DMS 273 (cell line): ENCODE measurements around the gene SMARCAD1.

Source experiments
- DNase-seq: peaks from one replicate; lab custom pipeline; 2025; ENCODE audit not compliant: unreplicated experiment; lab: John Stamatoyannopoulos, UW

The SMARCAD1 gene

GRCh38 chr4:94226763-94227162 is 19.1 kb downstream of the SMARCAD1 start:
- no peak for DNase-seq

DNA sequence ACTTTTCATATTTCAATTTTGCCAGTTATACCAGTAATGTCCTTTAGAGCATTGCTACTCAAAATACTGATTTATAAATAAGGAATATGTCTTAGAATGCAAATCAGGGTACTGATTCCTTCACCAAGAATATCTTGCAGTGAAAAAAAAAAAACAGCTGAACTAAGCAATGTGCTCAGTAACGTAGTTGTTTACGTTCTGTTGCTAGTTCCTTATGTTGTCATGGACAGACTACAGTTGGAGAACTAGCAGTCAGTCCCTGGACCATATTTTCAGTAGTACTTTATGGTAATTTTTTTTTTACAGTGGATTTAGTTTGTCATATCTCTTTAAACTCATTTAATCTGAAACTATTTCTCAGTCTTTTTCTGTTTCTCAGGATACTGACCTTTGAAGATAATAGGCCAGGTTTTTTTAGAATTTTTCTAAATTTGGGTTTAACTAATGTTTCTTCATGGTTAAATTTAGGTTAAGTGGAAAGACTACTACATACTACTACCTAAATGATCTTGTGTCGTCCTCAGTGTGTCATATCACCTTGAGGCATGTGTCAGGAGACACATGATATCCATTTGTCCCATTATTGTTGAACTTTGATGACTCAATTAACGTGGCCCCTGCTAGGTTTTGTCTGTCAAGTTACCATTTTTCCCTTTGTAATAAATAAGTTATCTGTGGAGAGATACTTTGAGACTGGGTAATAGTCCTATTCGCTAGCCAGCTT is 21.0 kb downstream of the SMARCAD1 start:
- DNase-seq = no peak

GRCh38 chr4:94232519-94232918 is 24.9 kb downstream of the SMARCAD1 start:
- DNase-seq = no peak

GRCh38 chr4:94235825-94236224 is 28.2 kb downstream of the SMARCAD1 start:
- no peak for DNase-seq

DNA sequence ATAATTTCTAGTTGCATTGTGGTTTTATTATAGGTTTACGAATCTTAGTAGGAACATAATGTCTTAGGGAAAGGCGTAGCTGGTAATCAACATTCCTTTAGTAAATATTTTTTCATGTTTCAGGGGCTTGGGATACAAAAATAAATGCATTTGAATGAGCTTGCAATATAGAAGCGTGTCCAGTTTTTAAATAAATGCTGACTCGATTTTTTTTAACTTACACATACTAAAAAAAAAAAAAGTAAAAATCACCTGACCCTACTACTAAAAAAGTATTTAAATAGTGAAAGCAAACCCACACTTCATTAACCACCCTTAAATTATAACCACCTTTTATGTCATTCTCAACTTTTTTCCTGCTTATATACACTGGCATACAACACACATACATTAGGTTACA is 29.6 kb downstream of the SMARCAD1 start:
- no peak for DNase-seq

DNA sequence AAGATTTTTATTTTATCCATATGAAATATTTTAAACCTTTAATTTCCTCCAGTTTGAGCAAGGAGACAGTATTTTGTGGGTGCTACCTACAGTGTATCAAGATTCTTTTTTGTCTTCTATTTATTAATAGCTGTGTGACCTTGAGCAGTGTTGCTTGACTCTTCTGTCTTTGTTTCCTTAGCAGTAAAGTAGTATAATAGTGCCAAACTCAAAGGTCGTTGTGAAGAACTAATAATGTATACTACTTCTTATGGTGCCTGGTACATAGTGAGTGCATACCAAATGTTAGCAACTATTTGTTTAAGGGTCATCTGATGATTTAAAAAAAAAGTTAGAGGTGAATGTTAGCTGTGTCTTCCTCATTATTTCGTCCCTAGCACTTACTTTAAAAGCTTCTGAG is 30.5 kb downstream of the SMARCAD1 start:
- no peak for DNase-seq

DNA sequence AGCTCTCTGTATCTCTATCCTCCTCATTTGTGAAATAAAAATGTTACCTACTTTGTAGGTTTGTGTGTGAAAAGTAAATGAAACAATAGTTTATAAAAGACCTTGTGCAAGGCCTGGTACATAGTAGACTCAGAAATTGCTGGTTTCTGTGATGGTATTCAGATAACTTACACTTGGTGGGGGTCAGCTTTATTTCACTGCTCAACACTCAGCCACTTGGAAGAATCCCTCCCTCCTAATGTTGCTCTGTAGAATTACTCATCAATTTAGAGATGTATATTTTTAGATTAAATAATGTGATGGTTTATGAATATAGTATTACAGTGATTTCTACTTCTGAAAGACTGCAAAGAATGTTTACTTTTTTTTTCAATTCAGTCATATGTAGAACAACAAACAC is 32.7 kb downstream of the SMARCAD1 start:
- no peak for DNase-seq

- DNase-seq = no peak
These were observed 36.6 kb downstream of the SMARCAD1 start for GRCh38 chr4:94244087-94244828.

DNA sequence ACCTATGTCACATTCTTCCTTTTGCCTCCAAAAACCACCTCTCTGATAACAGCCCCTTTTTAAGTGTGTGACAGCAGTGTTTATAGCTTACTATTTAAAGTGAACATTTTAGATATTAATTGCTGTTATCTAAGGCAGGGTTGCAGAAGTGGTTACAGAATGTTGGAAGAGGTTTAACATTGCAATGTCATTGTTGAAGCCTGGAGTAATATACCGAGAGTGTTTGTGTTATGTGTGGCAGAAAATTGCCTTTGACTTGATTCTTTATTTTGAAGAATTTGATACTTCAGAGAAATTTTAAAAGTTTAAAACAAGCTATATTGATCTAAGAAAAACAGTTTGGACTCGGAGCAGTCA is 37.1 kb downstream of the SMARCAD1 start:
- no peak for DNase-seq

DNA sequence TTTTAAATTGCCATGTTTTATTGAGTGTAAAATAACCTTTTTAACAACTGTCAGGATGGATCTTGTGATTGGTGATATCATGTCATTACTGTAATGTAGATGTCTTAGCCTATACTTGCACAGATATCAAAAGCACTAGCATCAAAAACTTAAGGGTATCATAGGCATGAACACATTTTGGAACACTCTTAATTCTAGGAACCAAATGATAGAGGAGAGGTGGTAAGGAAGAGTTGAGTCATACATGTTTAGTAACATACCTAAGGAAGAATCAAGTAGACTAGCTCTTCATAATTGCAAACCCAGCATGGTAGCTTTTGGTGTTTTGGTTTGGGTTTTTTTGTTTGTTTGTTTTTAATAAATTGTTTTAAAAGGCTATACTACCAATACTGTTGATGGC is 43.4 kb downstream of the SMARCAD1 start:
- no peak for DNase-seq

DNA sequence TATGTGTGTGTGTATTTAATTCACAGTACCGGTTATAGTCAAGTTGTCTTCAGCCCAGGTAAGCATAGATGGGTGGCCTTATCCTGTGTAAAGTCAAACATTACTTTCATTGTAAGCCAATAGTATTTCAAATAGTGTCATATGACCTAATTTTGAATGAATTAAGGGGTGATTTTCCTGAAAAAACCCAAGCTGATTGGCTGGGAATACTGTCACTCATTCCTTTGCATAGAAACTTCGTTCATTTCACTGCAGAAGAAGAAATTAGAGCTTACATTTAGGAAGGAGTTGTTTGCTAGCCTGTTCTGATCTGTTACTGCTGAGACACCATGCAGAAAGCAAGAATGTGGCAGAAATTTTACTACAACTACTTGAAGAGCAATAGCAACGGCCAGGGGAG is 45.4 kb downstream of the SMARCAD1 start:
- peak; percentile 34 for DNase-seq

DNA sequence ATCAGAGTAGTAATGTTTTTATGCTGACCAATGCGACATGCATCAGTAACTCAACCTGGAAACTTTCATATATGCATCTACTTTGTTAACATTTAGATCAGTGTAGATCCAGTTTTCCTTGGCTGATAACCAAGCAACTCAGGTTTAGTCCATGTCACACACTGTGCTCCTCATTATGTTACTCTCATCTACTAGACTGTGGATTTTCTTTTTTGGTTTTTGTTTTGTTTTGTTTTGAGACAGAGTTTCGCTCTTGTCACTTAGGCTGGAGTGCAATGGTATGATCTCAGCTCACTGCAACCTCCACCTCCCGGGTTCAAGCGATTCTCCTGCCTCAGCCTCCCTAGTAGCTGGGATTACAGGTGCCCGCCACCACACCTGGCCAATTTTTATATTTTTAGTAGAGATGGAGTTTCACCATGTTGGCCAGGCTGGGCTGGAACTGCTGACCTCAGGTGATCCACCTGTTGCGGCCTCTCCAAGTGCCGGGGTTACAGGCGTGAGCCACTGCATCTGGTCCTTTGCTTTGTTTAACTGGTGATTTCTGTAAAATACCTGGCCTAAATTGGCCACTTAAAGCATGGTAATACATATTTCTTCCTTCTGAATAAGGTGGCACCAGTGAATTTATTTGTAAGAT is 48.6 kb downstream of the SMARCAD1 start:
- no peak for DNase-seq

- DNase-seq = peak; percentile 11
These were observed 49.2 kb downstream of the SMARCAD1 start for GRCh38 chr4:94256828-94257227.

DNA sequence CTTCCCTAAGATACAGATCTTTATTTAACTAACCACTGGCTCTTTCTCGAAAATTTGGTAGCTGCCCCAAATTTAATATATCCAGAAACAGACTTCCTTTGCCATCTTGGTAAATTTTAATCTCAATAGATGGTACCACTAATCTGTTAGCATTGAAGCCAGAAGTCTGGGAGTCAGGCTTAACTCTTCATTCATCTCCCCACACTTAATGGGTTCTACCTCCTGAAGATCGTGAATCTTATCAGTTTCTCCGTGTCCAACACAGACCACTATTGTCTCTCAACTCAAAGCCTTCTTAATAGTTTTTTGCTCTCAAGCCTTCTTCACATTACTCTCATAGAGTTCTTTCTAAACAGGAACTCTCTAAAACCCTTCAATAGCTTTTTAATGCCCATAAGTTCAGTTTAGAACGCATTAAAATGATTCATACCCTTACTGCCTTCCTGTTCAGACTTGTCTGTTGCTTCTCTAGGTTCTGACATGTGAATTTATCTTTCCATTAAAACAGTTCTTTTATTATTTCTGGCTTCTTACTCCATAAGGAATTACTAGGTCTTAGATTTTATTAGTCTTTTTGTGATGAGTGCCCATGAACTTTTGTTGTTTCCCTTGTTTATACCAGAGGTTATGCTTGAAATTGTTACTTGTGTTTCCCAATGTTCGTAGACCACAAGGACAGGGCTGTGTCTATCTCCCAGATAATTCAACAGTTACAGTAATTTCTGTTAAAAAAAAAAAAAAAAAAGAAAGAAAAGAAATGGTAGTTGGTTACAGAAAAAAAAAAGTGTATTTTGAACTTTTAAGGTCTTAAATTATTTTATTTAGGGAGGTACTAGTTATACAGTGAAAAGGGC is 54.7 kb downstream of the SMARCAD1 start:
- DNase-seq = no peak

DNA sequence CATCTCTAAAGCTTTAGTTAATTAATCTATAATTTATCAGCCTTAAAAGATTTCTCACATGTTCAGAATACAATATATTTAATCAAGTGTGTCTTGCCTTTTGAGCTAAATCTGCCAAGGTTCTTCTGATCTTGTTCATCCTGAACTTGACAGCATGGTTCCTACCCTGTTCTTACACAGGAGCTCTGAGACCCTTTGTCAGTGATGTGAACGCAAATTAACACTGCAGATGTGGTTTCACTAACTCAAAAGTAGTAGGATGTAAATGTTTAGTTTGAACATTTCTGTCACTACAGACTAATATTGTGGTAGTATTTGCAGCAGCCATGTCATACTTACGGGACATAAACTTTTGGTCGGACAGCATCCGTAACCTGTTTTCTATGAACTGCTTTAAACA is 59.4 kb downstream of the SMARCAD1 start:
- no peak for DNase-seq

- no peak for DNase-seq
These were observed 63.6 kb downstream of the SMARCAD1 start for GRCh38 chr4:94271248-94271647.

- no peak for DNase-seq
These were observed 67.2 kb downstream of the SMARCAD1 start for GRCh38 chr4:94274912-94275311.

DNA sequence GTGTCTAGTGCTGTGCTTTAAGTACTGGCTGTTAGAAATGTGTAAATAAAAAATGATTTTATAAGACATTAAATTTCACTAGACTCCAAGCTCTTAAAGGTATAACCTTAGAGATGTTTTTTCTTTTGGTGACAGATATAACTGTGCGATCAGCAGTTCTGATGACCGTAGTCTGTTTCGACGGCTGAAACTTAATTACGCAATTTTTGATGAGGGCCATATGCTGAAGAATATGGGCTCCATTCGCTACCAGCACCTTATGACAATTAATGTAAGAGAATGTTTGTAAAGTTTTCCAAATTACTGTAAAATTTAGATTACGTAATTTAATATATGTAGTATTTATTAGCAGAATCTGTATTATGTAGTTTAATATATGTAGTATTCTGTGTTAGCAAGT is 68.5 kb downstream of the SMARCAD1 start:
- no peak for DNase-seq

DNA sequence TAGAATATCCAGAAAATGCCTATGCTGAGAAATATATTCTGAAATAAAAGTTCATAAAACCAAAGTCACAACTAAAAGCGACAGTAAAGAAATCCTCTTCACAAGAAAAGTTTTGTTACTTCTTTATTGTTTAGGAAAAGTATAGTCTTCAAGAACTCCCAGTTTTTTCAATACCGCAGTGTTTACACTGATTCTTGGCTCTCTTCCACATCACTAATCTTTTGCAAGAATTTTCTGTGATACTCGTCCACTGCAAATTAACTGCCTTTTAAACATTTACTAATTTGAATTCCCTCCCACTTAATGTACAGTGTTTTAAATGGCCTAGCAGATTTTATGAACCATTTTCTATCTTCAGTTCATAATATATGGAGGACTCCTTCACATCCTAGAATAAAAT is 69.9 kb downstream of the SMARCAD1 start:
- no peak for DNase-seq

GRCh38 chr4:94278781-94279180 is 71.1 kb downstream of the SMARCAD1 start:
- DNase-seq = no peak

GRCh38 chr4:94284889-94285288 is 77.2 kb downstream of the SMARCAD1 start:
- no peak for DNase-seq
